Measurements from ENCODE around the gene OR5T2. TPM values are rescaled to one million over a fixed set of nuclear protein-coding genes. Genes with fewer than 3 reads are reported as not detected.

The OR5T2 gene
- total and polyA plus RNA-seq, 2 of the 4 experiments (the other 2 are of a cell fraction), result not detected

DNA sequence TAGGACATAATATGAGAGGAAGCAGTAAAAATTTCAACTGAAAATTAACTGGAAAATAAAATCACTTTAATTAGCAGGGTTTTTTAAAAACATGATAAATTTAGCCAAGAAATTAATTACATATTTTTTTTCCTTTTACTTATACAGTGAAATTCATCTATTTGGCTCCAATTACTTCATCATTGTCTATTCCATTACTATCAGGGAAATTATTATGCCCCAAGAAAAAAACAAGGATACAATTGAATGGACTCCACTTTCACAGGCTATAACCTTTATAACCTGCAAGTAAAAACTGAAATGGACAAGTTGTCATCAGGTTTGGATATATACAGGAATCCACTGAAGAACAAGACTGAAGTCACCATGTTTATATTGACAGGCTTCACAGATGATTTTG, 17.9 kb upstream of the OR5T2 start, which contains the start of gene OR5T3:
Gene OR5T3 (plus strand): TSS at position 301 of the 400 bp plus-strand sequence. CDS start 0 bp downstream, at position 301.
- Histone ChIP-seq H3K36me3 (ENCODE audit: control insufficient read depth, insufficient read depth, low read length) (no peaks in the 10 kb centered on the region), H3K4me1 (ENCODE audit: control insufficient read depth, insufficient read depth, low read length) (no peaks in the 10 kb centered on the region), H2BK20ac (ENCODE audit: low read depth, low read length) (no peak within 1 kb of the TSS), H3K27ac (ENCODE audit: insufficient read depth, low read length) (no peak within 1 kb of the TSS), H3K79me1 (ENCODE audit: low read depth in 1 of 2, low read length in 2 of 2) (no peaks in the 10 kb centered on the region), H2BK120ac (ENCODE audit: low read depth, low read length) (no peak within 1 kb of the TSS), H2BK15ac (ENCODE audit: low read depth, low read length) (no peak within 1 kb of the TSS), H2AFZ (replicated peaks; ENCODE audit: low read length, poor library complexity) (no peak within 1 kb of the TSS), H3K27me3 (ENCODE audit: control insufficient read depth, insufficient read depth, low read length) (no peaks in the 10 kb centered on the region), H2AK9ac (replicated peaks; ENCODE audit: low read depth, low read length, poor library complexity) (no peak within 1 kb of the TSS), H3K18ac (ENCODE audit: low read depth, low read length) (no peak within 1 kb of the TSS), H3K23ac (ENCODE audit: low read depth, low read length) (no peak within 1 kb of the TSS), H4K91ac (ENCODE audit: insufficient read depth, low read depth, low read length) (no peak within 1 kb of the TSS), H3K9me1 (ENCODE audit: insufficient read depth, low read length) (no peaks in the 10 kb centered on the region), H4K8ac (ENCODE audit: low read depth in 2 of 2, low read length in 2 of 2) (no peak within 1 kb of the TSS), H3K14ac (replicated peaks; ENCODE audit: low read depth, low read length) (no peak within 1 kb of the TSS), H2BK5ac (ENCODE audit: low read depth, low read length, poor library complexity, severe bottlenecking) (no peak within 1 kb of the TSS), H2AK5ac (ENCODE audit: low read depth, low read length) (no peak within 1 kb of the TSS), H3K4ac (ENCODE audit: low read depth, low read length) (no peak within 1 kb of the TSS), H3K9ac (ENCODE audit: low read depth, low read length) (no peak within 1 kb of the TSS), H3K4me2 (ENCODE audit: low read depth, low read length) (no peak within 1 kb of the TSS), H3K4me3 (ENCODE audit: insufficient read depth, low read depth, low read length) (no peak within 1 kb of the TSS), H4K20me1 (ENCODE audit: insufficient read depth, low read length) (no peaks in the 10 kb centered on the region), H4K5ac (ENCODE audit: low read depth, low read length) (no peak within 1 kb of the TSS), H3K56ac (ENCODE audit: extremely low read depth, insufficient read depth, low read length) (no peak within 1 kb of the TSS), H3K9me3 (ENCODE audit: control insufficient read depth, insufficient read depth, low read length) (no peaks in the 10 kb centered on the region)
- in situ Hi-C loops (cut with MboI; ENCODE audit: low sequenced_read_pairs), result no loop called here
- dilution Hi-C loops (cut with HindIII; ENCODE audit: low sequenced_read_pairs, unreplicated experiment), result no loop called here
- POLR2A ChIA-PET (ENCODE audit: unreplicated experiment), result no interaction called here
- CTCF ChIA-PET, result no interaction called here
- TF ChIP-seq, protein P1, sequence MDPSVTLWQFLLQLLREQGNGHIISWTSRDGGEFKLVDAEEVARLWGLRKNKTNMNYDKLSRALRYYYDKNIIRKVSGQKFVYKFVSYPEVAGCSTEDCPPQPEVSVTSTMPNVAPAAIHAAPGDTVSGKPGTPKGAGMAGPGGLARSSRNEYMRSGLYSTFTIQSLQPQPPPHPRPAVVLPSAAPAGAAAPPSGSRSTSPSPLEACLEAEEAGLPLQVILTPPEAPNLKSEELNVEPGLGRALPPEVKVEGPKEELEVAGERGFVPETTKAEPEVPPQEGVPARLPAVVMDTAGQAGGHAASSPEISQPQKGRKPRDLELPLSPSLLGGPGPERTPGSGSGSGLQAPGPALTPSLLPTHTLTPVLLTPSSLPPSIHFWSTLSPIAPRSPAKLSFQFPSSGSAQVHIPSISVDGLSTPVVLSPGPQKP (IDR thresholded peaks at IDR 0.05; ENCODE audit: borderline replicate concordance, low read depth, low read length), result no peak
- no peak for TF ChIP-seq BHLHE40 (IDR thresholded peaks at IDR 0.05; ENCODE audit: low read depth, low read length)
- TF ChIP-seq MAZ (IDR thresholded peaks at IDR 0.05; ENCODE audit: borderline replicate concordance, low read depth, low read length), result no peak
- no peak for TF ChIP-seq SMC3 (IDR thresholded peaks at IDR 0.05; ENCODE audit: low read depth, low read length)
- no peak for TF ChIP-seq MXI1 (IDR thresholded peaks at IDR 0.05; ENCODE audit: borderline replicate concordance, low read depth, low read length)
- TF ChIP-seq RCOR1 (IDR thresholded peaks at IDR 0.05; ENCODE audit: insufficient replicate concordance, low read length), result no peak
- TF ChIP-seq POLR2A (IDR thresholded peaks at IDR 0.05; ENCODE audit: low read depth, low read length), result no peak
- no peak for TF ChIP-seq RAD21 (IDR thresholded peaks at IDR 0.05; ENCODE audit: low read length)
- TF ChIP-seq NFE2L2 (IDR thresholded peaks at IDR 0.05; ENCODE audit: low read depth, low read length), result no peak
- TF ChIP-seq MAFK (IDR thresholded peaks at IDR 0.05; ENCODE audit: low read depth, low read length), result no peak
- TF ChIP-seq, protein P2, sequence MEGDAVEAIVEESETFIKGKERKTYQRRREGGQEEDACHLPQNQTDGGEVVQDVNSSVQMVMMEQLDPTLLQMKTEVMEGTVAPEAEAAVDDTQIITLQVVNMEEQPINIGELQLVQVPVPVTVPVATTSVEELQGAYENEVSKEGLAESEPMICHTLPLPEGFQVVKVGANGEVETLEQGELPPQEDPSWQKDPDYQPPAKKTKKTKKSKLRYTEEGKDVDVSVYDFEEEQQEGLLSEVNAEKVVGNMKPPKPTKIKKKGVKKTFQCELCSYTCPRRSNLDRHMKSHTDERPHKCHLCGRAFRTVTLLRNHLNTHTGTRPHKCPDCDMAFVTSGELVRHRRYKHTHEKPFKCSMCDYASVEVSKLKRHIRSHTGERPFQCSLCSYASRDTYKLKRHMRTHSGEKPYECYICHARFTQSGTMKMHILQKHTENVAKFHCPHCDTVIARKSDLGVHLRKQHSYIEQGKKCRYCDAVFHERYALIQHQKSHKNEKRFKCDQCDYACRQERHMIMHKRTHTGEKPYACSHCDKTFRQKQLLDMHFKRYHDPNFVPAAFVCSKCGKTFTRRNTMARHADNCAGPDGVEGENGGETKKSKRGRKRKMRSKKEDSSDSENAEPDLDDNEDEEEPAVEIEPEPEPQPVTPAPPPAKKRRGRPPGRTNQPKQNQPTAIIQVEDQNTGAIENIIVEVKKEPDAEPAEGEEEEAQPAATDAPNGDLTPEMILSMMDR (conservative IDR thresholded peaks at IDR 0.05; ENCODE audit: low read depth, low read length), result no peak
- TF ChIP-seq FOS (IDR thresholded peaks at IDR 0.05; ENCODE audit: low read depth, low read length), result no peak
- TF ChIP-seq, protein P3, sequence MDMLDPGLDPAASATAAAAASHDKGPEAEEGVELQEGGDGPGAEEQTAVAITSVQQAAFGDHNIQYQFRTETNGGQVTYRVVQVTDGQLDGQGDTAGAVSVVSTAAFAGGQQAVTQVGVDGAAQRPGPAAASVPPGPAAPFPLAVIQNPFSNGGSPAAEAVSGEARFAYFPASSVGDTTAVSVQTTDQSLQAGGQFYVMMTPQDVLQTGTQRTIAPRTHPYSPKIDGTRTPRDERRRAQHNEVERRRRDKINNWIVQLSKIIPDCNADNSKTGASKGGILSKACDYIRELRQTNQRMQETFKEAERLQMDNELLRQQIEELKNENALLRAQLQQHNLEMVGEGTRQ (IDR thresholded peaks at IDR 0.05; ENCODE audit: low read depth, low read length), result no peak
- TF ChIP-seq CEBPB (IDR thresholded peaks at IDR 0.05; ENCODE audit: low read depth, low read length), result no peak
- DNase-seq (no peak), ATAC-seq (ENCODE audit: low read depth) (no peak)
- no TSS peak for BruUV-seq (replicated peaks)
- intact Hi-C loops (cut with micrococcal nuclease), result no loop called here

All from IMR-90 (cell line).